HG02973 (cell line): ENCODE measurements around the gene LYPD5.
"Not testable (repeated sequence)": the region's sequence is repeated elsewhere in the genome, so short reads cannot be mapped to it uniquely, and the experiment has no call there.

Source experiments
- ATAC-seq: cut with Tn5 transposase; IDR thresholded peaks from one replicate; pipeline ENCODE4 v1.9.1; 2021; ENCODE audit warnings: moderate library complexity; ENCODE audit not compliant: unreplicated experiment

Gene LYPD5

GRCh38 chr19:43806848-43807247 lies 4.6 kb upstream of the LYPD5 start:
- ATAC-seq, result no peak

- ATAC-seq, result not testable (repeated sequence)
Observed at GRCh38 chr19:43806401-43806800, 4.2 kb upstream of the LYPD5 start.

GRCh38 chr19:43804432-43804831 lies 2.2 kb upstream of the LYPD5 start:
- ATAC-seq, result no peak

GRCh38 chr19:43799502-43800142 lies 2.6 kb downstream of the LYPD5 start:
- ATAC-seq, result no peak

- ATAC-seq, result no peak
Observed at GRCh38 chr19:43798546-43799409, 3.5 kb downstream of the LYPD5 start.

GRCh38 chr19:43798026-43798545 lies 4.2 kb downstream of the LYPD5 start:
- no peak for ATAC-seq

GRCh38 chr19:43797556-43797955 lies 4.7 kb downstream of the LYPD5 start:
- no peak for ATAC-seq

GRCh38 chr19:43797118-43797517 lies 5.1 kb downstream of the LYPD5 start:
- no peak for ATAC-seq

- no peak for ATAC-seq
Observed at GRCh38 chr19:43790587-43790986, 11.7 kb downstream of the LYPD5 start.

- ATAC-seq, result no peak
Observed at GRCh38 chr19:43789029-43789428, 13.2 kb downstream of the LYPD5 start.

- ATAC-seq, result no peak
Observed at GRCh38 chr19:43786665-43787064, 15.6 kb downstream of the LYPD5 start.

GRCh38 chr19:43784981-43785808 lies 17.1 kb downstream of the LYPD5 start:
- ATAC-seq, result no peak

- ATAC-seq, result peak; percentile 40
Observed at GRCh38 chr19:43784241-43784980, 17.8 kb downstream of the LYPD5 start.

- no peak for ATAC-seq
Observed at GRCh38 chr19:43783636-43784035, 18.6 kb downstream of the LYPD5 start.

- ATAC-seq, result no peak
Observed at GRCh38 chr19:43782689-43783231, 19.5 kb downstream of the LYPD5 start.

GRCh38 chr19:43782311-43782660 lies 20.0 kb downstream of the LYPD5 start:
- no peak for ATAC-seq

GRCh38 chr19:43781630-43782310 lies 20.5 kb downstream of the LYPD5 start:
- ATAC-seq, result no peak

GRCh38 chr19:43780706-43781525 lies 21.3 kb downstream of the LYPD5 start, which contains the start of gene KCNN4:
KCNN4 (minus strand) TSS chr19:43780973; CDS start chr19:43780861, 112 bp downstream.
- peak; percentile 28 for ATAC-seq

- ATAC-seq, result no peak
Observed at GRCh38 chr19:43779820-43780219, 22.4 kb downstream of the LYPD5 start.
